GM11168 (cell line): Measurements from ENCODE around the gene C2CD2.

Source experiments
- in situ Hi-C: fragments of 300-500 bp; cut with MboI; formaldehyde crosslinking; loops from one replicate; pipeline ENCODE4 v1.12.0; 2022; ENCODE audit warnings: low sequenced_read_pairs; ENCODE audit not compliant: unreplicated experiment

The C2CD2 gene

GRCh38 chr21:41940431-41940830, 13.4 kb downstream of the C2CD2 start:
- in situ Hi-C loops, result no loop called here

GRCh38 chr21:41939391-41939790, 14.4 kb downstream of the C2CD2 start:
- in situ Hi-C loops, result no loop called here

- in situ Hi-C loops, result no loop called here
Measured at GRCh38 chr21:41933313-41934079, 20.3 kb downstream of the C2CD2 start.

GRCh38 chr21:41932576-41933312, 21.1 kb downstream of the C2CD2 start:
- in situ Hi-C loops, result no loop called here

- in situ Hi-C loops, result no loop called here
Measured at GRCh38 chr21:41932191-41932575, 21.6 kb downstream of the C2CD2 start.

- in situ Hi-C loops, result no loop called here
Measured at GRCh38 chr21:41931041-41931451, 22.8 kb downstream of the C2CD2 start.

GRCh38 chr21:41929248-41929647, 24.6 kb downstream of the C2CD2 start:
- in situ Hi-C loops, result no loop called here

- in situ Hi-C loops, result no loop called here
Measured at GRCh38 chr21:41928621-41929220, 25.1 kb downstream of the C2CD2 start.

GRCh38 chr21:41927727-41928409, 25.9 kb downstream of the C2CD2 start:
- in situ Hi-C loops, result no loop called here

GRCh38 chr21:41926807-41927171, 27.0 kb downstream of the C2CD2 start:
- in situ Hi-C loops, result no loop called here

- in situ Hi-C loops, result no loop called here
Measured at GRCh38 chr21:41926117-41926806, 27.6 kb downstream of the C2CD2 start.

GRCh38 chr21:41925767-41926116, 28.1 kb downstream of the C2CD2 start:
- in situ Hi-C loops, result no loop called here

- in situ Hi-C loops, result no loop called here
Measured at GRCh38 chr21:41924368-41924754, 29.5 kb downstream of the C2CD2 start.

- in situ Hi-C loops, result no loop called here
Measured at GRCh38 chr21:41923631-41924367, 30.0 kb downstream of the C2CD2 start.

- in situ Hi-C loops, result no loop called here
Measured at GRCh38 chr21:41923186-41923585, 30.6 kb downstream of the C2CD2 start.

GRCh38 chr21:41921021-41921420, 32.8 kb downstream of the C2CD2 start:
- in situ Hi-C loops, result no loop called here

GRCh38 chr21:41920476-41920875, 33.3 kb downstream of the C2CD2 start:
- in situ Hi-C loops, result no loop called here

GRCh38 chr21:41919666-41920398, 34.0 kb downstream of the C2CD2 start:
- in situ Hi-C loops, result no loop called here
